A549 (cell line): ENCODE data around the gene IL1F10.
"Not testable (repeated sequence)": the region's sequence is repeated elsewhere in the genome, so short reads cannot be mapped to it uniquely, and the experiment has no call there.

Experiments
- CEBPB ChIP-seq, 2 experiments: fragments of >200 bp in 1 of 2; sonication (Bioruptor Twin) in 1 of 2; formaldehyde crosslinking in 1 of 2; IDR thresholded peaks; 2 replicates each; pipeline ENCODE4 v1.6.1; 2012 to 2016
- CHD2 ChIP-seq: fragments of 150-350 bp; IDR thresholded peaks from 2 replicates; pipeline ENCODE4 v1.6.1; 2014; ENCODE audit warnings: low read length; ENCODE audit not compliant: partially characterized antibody
- CTCF ChIP-seq: fragments of >200 bp; sonication (Bioruptor Twin); formaldehyde crosslinking; IDR thresholded peaks from 3 replicates; pipeline ENCODE4 v1.5.1; 2016
- ELK1 ChIP-seq: fragments of 150-350 bp; IDR thresholded peaks from 2 replicates; pipeline ENCODE4 v1.6.1; 2014; ENCODE audit warnings: low read depth, mild to moderate bottlenecking, low read length
- HDAC2 ChIP-seq: fragments of 200-600 bp; sonication (generic); IDR thresholded peaks from 2 replicates; pipeline ENCODE4 v1.6.1; 2016
- POLR2A ChIP-seq: IDR thresholded peaks from 2 replicates; pipeline ENCODE4 v1.6.1; 2012; ENCODE audit warnings: mild to moderate bottlenecking, low read length
- RAD21 ChIP-seq, 2 experiments: fragments of >200 bp in 1 of 2; sonication (Bioruptor Twin) in 1 of 2; formaldehyde crosslinking in 1 of 2; IDR thresholded peaks in 1 of 2; conservative IDR thresholded peaks in 1 of 2; 2 replicates in 1 of 2; 3 replicates in 1 of 2; pipeline ENCODE4 v1.6.1; 2012 to 2018; ENCODE audit warnings: inconsistent platforms in 1 of 2
- REST ChIP-seq: fragments of 200-600 bp; sonication (generic); IDR thresholded peaks from 2 replicates; pipeline ENCODE4 v1.6.1; 2016; ENCODE audit warnings: antibody characterized with exemption, mild to moderate bottlenecking, moderate library complexity
- RFX5 ChIP-seq: fragments of 450-650 bp; IDR thresholded peaks from 2 replicates; pipeline ENCODE4 v1.7.1; 2014; ENCODE audit warnings: antibody characterized with exemption, mild to moderate bottlenecking, moderate library complexity
- USF2 ChIP-seq: fragments of 450-650 bp; IDR thresholded peaks from 2 replicates; pipeline ENCODE4 v1.6.1; 2014; ENCODE audit warnings: antibody characterized with exemption
- ZFP36 ChIP-seq: fragments of 450-650 bp; IDR thresholded peaks from 2 replicates; pipeline ENCODE4 v1.6.1; 2014; ENCODE audit warnings: borderline replicate concordance; ENCODE audit not compliant: partially characterized antibody

GRCh38 chr2:113096306-113096705, 28.5 kb downstream of the IL1F10 start:
- not testable (repeated sequence) for TF ChIP-seq CTCF; POLR2A; CEBPB (IDR thresholded peaks at IDR 0.05); HDAC2; RAD21 (conservative IDR thresholded peaks at IDR 0.05 in 1 of 2, IDR thresholded peaks at IDR 0.05 in 1 of 2); USF2; ZFP36; CHD2; ELK1; REST; RFX5
